GM12874 (cell line): Measurements from ENCODE around the gene CLDN6.

Source experiments
- TF ChIP-seq, protein P1 (sequence below): IDR thresholded peaks from 2 replicates; pipeline ENCODE4 v1.5.1; 2011; ENCODE audit warnings: low read depth, mild to moderate bottlenecking, control low read depth, low read length, moderate library complexity; ENCODE audit not compliant: insufficient read depth

CLDN6 gene

DNA sequence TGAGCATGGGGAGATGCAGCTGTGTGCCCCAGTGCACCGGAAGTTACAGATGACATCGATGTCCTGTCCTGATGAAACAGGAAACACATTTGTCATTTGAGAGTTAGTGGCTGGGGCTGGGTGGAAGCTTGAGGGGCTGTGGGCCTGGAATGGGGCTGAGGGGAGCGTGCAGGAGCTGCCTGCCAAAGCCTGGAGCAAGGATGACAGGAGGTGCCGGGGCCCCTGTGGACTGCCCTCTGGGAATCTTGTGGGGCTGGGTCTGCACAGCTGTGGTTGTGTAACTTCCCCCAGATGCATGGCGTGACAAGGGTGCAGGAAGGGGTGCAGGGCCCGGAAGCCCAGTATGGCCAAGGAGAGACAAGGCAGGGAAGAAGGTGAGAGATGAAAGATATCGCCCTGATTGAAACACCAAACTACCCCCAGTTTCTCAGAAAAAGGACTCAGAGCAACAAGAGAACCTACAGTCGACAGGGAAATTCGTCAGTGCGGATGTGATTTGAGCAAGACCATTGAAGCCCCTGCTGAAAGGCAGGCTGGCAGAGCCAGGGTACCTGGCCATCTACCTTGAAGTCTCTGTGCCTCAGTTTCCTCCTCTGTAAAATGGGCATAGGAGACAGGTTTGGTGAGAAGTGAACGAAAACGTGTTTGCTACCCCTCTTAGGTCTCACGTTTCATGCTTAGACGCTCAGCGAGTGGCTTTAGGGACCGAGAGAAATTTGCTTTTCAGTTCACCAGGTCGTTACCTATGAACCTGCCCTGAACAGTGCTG lies 37.2 kb upstream of the CLDN6 start:
- TF ChIP-seq, protein P1, sequence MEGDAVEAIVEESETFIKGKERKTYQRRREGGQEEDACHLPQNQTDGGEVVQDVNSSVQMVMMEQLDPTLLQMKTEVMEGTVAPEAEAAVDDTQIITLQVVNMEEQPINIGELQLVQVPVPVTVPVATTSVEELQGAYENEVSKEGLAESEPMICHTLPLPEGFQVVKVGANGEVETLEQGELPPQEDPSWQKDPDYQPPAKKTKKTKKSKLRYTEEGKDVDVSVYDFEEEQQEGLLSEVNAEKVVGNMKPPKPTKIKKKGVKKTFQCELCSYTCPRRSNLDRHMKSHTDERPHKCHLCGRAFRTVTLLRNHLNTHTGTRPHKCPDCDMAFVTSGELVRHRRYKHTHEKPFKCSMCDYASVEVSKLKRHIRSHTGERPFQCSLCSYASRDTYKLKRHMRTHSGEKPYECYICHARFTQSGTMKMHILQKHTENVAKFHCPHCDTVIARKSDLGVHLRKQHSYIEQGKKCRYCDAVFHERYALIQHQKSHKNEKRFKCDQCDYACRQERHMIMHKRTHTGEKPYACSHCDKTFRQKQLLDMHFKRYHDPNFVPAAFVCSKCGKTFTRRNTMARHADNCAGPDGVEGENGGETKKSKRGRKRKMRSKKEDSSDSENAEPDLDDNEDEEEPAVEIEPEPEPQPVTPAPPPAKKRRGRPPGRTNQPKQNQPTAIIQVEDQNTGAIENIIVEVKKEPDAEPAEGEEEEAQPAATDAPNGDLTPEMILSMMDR = no peak

DNA sequence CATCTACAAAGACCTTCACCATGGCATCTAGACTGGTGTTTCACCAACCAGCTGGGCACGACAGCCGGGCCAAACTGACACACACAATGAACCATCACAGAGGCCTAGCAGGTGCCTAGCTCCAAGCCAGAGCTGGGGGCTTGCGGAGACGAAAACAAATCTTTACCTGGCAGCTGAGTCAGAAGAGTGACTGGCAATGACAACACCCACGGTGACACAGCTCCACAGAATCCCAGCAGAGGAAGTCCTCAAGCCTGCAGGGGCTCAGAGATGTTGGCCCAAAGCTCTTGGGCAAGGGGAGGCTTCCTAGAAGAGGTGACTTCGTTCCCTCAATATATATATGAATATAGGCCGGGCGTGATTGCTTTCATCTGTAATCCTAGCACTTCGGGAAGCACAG lies 33.5 kb upstream of the CLDN6 start:
- TF ChIP-seq, protein P1 = no peak

DNA sequence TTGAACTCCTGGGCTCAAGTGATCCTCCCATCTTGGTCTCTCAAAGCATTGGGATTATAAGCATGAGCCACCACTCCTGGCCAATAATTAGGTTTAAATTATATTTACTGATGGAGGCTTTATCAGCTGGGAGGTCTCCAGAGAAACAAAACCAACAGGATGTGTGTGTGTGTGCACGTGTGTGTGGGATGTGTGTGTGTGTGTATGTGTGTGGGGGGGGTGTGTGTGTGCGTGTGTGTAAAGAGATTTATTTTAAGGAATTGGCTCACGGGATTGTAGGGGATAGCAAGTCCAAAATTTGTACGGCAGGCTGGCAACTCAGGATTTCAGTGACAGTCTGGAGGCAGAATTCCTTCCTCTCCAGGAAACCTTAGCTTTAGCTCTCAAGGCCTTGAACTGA lies 33.0 kb upstream of the CLDN6 start:
- TF ChIP-seq, protein P1 = no peak

DNA sequence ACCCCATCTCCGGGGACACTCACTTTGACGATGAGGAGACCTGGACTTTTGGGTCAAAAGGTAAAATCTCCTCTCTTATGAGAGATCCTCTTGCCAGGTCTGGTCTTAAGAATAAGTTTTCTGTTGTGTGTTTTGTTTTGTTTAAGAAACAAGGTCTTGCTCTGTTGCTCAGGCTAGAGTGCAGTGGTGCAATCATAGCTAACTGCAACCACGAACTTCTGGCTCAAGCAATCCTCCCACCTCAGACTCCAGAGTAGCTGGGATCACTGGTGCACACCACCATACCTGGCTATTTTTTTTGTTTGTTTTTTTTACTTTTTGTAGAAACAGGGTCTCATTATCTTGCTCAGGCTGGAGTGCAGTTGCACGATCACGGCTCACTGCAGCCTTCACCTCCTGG lies 32.5 kb upstream of the CLDN6 start:
- TF ChIP-seq, protein P1 = no peak

DNA sequence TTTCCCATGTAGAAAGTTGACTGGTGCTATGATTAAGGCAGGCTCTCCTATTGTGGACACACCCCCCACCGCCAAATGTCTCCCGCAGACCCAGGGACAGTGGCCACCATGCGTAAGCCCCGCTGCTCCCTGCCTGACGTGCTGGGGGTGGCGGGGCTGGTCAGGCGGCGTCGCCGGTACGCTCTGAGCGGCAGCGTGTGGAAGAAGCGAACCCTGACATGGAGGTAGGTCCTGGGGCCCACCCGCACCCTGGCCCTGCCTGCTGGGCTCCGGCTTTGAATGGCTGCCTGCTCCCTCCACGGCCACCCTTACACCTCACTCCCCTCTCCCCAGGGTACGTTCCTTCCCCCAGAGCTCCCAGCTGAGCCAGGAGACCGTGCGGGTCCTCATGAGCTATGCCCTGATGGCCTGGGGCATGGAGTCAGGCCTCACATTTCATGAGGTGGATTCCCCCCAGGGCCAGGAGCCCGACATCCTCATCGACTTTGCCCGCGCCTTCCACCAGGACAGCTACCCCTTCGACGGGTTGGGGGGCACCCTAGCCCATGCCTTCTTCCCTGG lies 32.0 kb upstream of the CLDN6 start:
- TF ChIP-seq, protein P1 = no peak

DNA sequence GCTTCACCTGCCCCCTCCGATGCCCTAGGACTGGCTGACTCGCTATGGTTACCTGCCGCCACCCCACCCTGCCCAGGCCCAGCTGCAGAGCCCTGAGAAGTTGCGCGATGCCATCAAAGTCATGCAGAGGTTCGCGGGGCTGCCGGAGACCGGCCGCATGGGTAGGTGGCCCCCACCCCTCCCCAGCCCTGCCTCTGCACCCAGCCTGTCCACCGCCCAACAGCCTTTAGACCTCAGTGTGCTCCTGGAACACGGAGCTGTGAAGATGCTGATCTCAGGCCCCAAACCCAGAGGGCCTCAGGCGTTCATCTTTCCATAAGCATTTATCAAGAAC lies 29.4 kb upstream of the CLDN6 start:
- TF ChIP-seq, protein P1 = no peak

DNA sequence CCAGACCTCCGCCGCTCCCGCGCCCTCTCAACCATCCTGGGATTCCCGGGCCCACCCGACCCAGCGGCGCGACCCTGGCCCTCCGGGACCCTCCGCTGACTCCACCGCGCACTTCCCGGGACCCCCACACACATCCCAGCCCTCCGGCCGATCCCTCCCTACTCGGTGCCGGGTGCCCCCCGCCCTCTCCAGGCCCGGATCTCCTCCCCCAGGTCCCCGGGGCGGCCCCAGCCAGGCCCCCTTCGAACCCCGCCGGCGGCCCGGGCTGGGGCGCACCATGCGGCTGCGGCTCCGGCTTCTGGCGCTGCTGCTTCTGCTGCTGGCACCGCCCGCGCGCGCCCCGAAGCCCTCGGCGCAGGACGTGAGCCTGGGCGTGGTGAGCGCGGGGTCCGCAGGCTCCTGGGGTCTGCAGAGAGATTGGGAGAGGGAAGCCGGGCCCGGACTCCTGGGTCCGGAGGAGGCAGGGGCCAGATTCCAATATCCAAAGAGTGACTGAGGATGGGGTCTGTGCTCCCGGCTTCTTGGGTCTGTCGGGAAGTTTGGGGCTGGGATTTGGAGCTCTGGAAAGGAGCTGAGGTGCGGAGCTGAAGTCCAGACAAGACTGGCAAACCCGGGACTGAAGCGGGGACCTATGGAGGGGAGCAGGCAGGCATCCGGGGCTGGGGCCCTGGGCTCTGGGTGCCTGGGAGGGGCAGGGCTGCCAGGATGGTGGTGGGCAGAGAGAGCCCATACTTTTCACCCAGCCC lies 28.8 kb upstream of the CLDN6 start:
- TF ChIP-seq, protein P1 = no peak
